NCI-H2227 (cell line): ENCODE data around the gene LRRC4.
A peak's percentile ranks its signal among the peaks of the same experiment; 100 is the strongest.

Source experiments
- DNase-seq: peaks from one replicate; lab custom pipeline; 2025; ENCODE audit not compliant: unreplicated experiment; lab: John Stamatoyannopoulos, UW

Gene LRRC4

DNA sequence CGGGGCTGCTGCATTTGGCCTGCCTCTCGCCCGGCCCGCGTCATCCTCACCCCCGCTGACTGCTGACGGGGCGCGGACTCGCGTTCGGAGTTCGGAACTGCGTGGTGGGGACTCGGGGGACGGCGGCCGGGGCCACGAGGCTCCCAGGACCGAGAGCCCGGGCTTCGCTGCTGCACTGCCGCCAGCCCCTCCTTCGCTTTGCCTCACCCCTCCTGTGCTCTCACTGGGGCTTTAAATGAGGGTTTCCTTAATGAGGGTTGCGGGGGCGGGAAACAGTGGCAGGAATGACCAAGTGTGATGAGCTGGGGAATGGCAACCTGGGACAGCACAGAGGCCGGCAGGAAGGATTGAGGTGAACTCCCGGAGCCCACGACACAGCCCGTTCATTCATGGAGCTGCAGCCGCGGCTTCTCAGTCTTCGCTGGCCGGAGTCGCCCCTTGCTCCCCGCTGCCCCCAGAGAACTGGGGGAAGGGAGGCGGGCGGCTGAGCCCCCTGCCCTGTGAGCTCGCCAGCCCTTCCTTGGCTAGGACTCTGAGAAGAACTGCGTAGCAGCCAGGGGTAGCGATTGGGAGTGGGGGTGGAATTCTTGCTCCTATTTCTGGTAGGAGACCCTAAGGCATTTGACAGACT, 1.5 kb upstream of the LRRC4 start:
- peak; percentile 58 for DNase-seq

DNA sequence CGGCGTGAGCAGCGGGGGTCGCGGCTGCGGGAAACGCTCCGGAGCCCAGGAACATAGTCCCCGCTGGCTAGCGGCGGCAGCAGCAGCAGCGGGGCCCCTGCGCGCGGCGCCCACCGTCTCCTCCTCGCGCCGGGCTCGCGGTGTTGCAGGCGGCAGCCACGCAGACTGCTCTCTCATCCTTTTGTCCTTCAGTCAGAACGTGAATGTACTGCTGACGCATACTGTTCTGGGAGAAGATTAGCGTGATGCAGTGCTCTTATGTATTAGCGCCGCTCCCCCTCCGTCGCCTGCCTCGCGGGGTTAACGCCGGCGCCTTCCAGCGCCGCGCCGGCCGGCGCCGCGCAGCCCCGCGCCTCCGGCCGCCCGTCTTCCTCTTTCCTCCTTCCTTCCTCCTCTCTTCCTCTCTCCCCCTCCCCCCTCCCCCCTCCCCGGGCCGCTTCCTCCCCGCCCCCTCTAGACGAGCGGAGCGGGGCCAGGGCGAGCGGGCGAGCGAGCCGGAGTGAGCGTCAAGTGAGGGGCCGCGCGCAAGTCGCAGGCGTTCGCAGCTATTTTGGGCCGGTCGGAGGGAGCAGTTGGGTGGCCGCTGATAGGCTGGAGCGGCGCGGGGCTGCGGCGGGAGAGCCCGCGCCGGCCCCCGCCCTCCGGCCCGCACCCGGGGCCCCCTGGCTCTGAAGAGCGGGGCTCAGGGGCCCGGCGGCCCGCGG, 816 bp upstream of the LRRC4 start:
- peak; percentile 87 for DNase-seq

DNA sequence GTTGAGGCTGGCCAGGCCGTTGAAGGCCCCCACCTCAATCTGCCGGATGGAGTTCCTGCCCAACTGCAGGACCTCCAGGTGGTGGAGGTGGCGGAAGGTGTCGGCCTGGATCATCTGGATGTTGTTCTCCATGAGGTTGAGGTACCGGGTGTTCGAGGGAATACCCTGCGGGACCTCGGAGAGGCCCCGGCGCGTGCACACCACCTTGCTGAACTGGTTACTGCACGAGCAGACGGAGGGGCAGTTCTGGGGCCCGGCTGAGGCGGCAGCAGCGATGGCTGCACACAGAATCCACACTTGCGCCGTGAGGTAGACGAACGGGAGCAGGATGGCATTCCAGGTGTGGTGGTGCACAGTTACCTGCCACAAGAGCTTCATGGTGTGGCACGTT, 979 bp downstream of the LRRC4 start:
- no peak for DNase-seq

DNA sequence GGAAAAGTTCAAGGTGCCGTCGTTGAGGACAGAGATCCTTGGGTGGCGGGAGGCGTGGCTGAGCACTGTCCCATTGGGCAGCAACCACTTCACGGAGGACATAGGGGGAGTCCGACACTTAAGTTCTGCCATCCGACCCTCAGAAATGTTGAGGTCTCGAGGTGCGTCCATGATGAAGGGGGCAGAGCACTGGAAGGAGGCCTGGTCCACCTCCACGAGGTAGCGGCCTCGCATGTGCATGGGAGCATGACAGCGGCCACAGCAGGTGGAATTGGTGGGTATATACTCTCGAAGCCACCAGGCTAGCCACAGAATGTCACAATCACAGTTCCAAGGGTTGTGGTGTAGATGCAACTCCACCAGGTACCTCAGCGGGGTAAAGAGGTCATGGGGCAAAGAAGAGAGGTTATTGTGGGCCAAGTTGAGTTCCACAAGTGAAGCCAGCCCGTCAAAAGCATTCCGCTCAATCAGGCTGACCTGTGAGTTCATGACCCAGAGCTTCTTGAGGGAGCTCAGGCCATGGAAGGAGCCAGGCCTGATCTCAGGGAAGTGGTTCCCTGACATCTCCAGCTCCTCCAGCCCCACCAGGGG, 1.7 kb downstream of the LRRC4 start:
- DNase-seq, result no peak

DNA sequence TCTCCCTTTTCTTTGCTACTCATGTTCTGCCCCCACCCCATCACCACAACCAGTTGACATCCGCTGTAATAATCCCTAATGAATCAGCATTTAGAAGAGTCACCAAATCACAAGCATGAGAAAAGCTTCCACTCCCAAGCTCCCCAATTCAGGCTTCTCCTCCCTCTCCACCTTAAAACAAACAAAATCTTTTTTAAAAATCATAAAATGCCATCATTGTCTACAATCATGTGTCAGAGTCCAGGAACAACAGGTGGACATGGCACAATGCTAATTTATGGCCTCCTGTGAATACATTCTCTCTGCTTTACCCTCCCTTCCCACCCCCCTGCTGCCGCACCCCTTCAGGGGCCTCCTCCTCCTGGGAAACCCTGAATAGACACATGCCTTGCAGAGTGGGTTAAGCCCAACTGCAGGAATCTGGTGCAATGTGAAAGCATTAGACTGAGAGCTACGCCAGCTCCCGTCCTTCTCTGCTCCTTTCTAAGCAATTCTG, 3.7 kb downstream of the LRRC4 start:
- DNase-seq, result peak; percentile 32

DNA sequence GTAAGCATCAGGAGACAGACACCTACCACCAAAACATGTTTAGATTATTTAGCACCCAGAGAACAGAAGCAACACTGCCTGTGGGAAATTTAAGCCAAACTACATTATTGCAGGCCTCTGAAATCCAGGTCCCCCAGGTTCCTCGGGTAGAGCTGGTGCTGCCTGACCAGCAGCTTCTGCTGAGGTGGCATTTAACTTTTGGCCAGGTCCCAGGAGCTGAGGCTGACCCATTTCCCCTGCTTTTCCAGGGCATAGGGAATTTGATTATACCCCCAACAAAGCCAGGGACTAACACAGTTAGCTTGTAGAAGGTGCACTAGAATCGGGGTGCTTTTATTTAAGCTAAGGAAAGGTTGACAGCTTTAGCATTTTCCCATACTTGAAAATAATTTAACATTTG, 4.7 kb downstream of the LRRC4 start:
- no peak for DNase-seq

DNA sequence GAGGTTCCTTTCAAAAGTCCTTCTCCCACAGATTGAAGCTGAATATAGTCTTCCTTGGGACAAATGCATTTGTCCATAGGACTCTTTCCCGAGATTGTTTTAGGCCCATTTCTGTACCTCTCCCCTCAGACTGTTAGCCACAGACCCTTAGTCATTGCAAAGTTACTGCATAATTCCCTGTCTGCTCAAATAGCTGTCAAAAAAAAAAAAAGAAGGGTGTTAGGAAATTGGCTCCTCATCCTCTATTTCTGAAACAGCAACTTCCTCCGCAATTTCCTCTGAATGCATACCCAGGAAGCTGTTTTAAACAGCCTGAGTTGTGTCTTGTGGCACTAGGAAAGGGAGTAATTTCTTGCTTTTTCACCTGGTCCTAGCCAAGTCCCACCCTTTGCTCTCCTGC, 5.4 kb downstream of the LRRC4 start:
- no peak for DNase-seq

DNA sequence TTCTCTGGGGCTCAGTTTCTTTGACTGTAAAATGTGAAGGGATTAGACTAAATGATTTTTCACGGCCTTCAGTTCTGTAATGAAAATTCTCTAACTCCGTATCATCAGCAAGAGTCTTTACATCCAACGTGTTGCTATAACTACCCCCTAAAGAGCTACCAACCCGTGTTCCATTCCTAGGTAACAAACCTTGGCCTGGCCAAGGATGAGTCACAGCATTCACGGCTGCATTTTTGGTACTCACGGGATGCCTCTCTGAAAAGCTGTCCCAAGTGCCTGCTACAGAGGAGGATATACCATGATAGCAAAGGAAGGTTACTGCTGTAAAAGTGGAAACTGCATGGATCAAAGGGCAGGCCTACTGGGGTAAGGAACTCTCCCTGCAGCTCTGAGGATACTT, 5.9 kb downstream of the LRRC4 start:
- no peak for DNase-seq

DNA sequence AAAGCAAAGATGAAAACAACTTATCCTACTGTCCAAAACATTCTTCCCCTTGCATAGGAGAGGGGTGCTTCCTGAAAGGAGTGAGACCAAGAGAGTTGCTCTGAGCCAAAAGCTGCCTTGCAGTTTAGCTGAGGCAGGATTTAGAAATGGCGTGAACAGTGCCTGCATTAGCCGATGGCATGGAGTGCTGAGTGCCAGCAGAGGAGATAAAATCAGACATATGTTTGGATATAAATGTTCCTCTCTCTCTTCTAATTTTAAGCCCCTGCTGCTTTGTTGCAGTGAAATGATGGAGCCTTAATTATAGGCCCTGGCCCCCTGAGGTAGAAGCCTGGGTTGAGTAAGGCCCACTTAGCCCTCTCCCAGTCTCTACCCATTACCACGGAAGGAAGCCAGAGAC, 7.1 kb downstream of the LRRC4 start:
- DNase-seq, result peak; percentile 17

DNA sequence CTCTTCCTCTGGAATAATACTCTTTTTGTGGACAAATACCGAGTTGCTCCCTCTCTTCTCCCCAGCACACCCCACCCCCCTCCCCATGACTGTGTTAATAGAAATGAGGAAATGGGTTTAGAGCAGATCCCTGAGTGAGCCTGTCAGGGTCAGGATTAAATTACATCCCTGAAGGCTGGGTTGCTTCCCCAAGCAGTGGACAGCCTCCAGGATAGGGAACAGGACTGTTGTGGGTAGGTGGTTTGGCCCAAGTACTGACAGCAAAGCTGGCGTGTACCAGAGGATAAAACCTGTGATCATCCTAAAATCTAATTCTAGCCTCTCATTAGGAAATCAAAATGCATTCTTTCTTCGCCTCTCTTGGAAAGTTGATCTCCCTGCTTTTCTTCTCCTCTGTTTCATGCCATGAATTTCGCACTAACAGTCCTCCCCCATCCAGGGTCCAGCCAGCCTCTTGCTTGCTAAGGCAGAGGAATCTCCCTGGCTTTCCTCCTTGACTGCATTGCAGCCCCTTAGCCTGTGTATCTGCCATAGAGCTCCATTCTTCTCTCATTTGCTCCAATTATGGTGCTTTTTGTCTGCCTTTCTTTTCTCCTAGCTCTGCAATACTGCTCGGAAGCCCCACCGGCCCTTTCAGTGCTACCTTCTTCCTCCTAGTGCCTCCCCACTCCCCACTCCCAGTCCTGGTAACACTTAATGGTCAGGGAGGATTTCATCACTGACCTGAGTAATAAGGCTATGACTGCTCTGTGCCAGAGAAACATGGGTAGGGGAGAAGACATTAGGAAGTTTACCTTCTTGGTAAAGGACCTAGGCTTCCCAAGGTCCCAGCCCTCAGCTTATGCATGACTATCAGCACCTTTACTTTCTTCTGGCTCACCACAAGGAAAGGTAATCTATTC, 8.4 kb downstream of the LRRC4 start:
- no peak for DNase-seq

DNA sequence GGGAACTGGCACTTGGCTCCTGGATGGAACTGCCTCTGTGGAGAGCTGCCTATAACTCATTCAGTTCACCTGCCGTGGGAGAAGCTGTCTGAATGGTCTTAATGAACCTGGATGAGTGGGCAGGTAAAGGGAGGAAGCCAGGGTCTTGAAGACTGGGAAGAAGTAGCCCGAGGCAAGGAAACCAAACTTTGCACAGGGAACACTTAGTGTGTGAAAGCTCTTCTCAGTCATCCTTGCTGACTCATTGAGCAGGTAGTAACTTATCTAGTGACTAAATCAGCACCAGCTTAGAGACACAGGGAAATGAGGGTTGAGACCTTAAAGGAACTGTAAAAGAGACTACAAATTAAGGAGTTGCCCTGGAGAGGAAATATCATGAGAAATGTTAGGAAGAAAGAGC, 9.9 kb downstream of the LRRC4 start:
- no peak for DNase-seq

DNA sequence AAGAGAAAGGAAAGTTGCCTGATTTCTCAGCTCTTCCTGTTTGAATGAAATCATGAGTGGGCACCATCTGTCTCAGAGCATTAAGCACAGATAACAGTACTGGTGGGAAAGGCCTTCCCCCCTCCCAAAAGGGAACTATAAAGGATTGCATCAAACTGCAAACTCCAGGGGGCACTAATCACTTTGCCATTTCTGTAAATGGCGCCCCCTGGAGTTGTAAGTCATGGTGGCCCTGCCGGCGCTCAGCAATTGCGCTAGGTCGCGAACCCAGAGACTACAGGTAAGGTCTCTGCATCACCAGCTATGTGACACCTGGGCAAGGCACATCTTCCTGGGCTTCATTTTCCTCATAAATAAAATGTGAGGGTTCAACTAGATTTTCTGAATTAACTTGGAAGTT, 11.1 kb downstream of the LRRC4 start:
- no peak for DNase-seq

DNA sequence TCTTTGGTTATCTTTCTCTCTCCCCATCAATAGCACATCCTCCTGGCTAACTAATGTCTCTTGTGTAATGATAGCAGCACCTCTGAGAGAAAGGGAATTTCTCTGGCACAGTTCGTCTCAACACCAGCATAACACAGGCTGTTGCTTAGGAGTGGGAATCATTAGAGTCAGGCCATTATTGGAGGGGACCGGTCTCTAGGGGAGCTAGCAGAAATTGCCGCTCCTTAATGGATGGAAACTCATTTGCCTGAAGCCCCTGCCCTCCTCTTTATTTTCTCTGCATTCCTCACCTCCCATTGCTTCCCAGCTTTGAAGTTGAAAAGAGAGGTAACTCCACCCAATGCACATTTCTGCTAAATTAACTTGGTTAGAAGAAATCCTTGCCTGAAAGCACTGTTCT, 11.9 kb downstream of the LRRC4 start:
- DNase-seq, result no peak

DNA sequence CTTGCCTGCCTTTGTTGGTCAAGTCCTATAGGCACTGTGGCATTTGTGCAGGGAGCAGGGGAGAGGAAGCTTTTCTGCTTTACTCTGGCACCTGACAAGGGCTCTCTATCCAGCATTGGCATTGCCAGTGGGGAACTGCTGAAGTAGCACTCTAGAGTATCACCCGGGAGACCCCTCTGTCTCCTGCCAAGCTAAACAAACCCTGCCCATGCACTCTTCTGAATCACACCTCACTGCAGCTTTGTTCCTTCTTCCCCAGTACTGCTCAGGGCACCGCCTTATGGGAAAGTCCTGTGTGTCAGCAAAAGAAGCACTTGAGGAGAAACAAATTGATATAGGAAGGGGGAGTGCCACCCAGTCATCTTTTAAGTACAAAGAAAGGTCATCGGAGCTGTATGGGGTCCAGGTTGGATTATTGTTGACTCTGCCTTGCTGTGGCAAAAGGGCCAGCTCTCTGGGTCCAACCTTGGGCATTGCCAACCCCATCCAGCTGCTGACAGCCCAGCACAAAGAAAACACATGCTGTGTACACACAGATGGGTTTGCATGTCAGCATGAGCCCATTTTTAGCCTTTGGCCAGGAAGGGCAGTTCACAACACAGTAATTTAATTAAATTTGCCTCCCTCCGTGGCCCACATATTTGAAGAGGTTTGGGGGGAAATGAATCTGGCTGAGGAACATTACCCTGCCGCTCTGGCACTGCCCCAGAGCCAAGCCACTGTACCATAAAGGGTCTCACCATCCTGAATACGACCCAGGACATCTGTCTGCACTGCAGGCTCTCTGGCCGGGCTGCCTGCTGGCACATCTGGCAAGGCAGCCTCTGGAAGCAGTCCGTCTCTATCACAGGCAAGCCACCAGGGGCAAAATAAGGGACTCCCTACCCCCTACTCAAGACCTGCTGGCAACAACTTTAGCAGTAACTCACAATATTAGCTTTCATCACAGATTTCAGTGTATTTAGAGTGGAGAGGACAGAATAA, 13.1 kb downstream of the LRRC4 start:
- peak; percentile 37 for DNase-seq

DNA sequence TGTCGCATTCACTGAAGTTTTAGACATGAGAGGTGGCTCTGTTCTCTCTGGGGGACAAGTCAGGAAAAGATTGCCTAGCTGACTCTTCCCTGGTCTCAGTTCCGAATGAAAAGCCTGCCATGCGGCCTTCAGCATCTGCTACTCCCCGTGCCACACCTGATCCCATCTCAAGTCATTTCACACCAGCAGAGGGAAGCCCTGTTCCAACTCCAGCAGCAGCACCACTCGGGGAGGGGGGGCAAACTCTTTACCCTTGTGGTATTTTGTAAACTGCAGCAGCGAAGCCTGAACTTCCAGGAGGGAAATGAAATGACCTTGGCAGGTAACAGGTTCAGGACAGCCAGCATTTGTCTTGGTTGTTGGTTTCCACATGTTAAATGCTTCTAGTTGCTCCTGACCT, 13.8 kb downstream of the LRRC4 start:
- no peak for DNase-seq

DNA sequence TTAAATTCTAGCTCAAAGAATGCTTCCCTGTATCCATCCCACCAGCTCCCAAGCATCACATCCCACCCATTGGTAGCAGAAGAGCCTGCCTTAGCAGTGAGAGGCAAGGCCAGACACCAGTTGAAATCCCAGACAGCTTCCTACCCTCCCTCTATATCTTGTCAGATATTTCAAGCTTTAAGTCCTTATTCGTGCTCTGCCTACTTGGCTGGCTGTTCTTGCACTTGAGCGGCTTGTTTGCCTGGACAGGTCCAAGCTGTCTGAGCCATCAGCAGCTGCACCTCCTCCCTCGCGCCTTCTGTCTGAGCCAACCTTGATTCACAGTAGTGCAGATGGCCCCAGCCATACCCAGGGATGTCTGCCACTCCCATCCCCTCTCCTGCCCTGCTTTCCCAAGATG, 16.4 kb downstream of the LRRC4 start:
- DNase-seq, result no peak

DNA sequence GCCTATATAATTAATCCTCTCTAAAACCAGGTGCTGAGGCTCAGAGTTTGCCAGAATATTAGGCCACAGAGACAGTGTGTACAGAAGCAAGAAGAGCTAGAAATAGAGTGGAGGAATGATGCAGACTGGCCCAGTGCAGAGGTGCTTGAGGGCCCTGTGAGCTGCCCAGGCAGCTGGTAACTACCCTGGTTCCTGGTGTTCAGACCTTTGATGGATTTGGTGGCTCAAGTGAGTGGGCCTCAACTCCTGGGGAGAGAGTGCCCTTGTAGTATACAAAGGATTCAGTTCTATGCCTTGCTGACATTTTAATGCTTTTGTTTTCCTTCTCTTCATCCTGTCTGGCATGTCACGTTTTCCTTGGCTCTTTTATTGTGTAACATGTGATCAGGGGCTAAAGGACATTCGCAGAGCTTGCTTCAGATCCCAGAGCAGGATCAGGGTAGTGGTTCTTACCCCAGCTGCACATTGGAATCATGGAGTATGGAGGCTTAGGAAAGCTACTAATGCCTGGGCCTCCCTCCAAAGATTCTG, 20.0 kb downstream of the LRRC4 start:
- no peak for DNase-seq

DNA sequence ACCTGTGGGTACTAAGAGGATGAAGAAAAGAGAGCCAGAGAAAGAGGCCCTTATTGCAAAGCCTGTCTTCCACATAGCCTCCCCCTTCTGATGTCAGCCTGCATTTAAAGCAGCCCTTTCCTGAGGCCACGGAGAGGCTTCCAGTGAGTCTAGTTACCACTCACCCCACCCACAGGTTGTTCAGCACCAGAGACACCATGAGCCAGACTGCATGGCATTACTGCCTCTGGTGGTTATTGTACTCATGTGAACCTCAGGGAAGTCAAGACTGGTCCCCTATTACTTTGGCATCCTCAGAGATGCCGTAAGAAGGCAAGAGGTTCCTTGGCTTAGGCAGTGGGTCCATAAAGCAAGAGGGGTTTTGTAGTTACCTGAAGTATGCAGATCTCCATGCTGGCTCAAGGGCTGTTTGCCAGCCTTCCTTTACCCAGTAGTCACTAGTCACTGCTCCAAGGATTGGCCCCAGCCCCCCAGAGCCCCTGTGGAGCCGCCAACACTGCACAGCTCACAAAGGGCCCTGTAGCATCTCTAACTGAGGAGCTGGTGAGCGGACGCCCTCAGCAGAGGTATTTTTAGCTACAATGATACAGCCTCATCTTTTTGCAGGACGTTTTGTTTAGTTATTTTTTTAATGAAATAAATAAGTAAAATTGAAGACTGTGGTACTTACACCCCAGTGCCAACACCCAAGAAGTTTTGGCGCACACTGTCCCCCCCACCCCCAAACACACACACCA, 20.7 kb downstream of the LRRC4 start:
- DNase-seq, result no peak

DNA sequence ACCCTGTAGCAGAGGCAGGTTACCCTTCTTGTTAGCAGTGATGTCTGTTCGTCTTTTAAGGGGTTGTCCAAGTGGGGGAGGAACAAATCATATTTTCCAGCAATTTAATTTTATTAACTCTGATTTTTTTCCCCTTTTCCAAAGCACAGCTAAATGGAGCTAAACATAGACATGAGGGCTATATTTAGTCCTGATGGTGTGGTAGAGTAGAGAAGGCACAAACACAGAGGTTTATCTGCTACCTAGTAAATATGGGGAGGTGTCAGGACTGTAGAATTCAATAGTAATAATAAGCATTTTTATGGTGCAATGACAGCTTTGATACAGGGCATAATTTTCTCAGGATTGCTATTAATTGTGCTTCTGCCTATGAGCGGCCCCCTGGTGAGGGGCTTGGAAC, 22.5 kb downstream of the LRRC4 start:
- no peak for DNase-seq
